ENCODE results near the gene NRXN3.

Gene NRXN3

DNA sequence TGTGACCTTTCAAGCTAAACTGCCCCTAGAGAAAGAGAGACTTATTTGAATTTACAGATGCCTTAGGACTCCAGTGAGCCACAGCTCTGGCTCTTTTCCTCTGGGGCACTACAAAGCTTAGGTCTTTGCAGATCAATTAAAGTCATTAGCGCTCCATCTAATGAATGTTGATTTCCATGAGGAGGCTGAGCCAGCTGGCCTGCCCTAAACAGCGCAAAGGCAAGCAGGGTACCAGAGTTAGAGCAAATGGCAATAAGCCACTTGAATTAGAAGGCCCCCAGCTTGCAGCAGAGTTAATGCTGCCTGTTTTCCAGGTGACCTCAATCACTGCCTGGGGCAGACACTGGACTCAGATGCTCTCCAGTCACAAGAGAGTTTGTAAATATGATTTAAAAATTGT lies 1345.8 kb downstream of the NRXN3 start:
- no peak for DNase-seq (ENCODE audit: low read depth)

DNA sequence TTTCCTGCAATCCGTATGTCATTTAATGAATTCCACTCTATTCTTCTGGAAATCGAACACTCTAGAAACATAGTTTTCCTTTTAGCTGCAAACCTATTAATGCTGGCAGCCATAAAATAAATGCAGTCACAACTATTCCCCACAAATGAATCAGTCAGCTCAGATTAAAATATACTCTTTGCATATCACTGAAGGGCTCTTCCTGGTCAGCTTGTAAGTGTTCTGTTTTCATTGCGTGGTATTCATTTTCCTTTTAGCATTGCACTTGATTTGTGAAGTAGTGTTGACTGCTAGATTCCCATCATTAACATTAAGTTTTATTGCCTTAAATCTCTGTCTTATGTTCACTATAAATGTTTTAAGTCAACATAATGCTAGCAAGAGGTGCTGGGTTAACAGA lies 1355.2 kb downstream of the NRXN3 start:
- no peak for DNase-seq (ENCODE audit: low read depth)
- TF ChIP-seq CTCF (conservative IDR thresholded peaks at IDR 0.05; ENCODE audit: low read length), result no peak

More for the DNA sequence above, 1345.8 kb downstream of the NRXN3 start:
- TF ChIP-seq CTCF (conservative IDR thresholded peaks at IDR 0.05; ENCODE audit: low read length), result no peak
- no peak overlapping the region for H3K4me3 ChIP-seq (ENCODE audit: low read length)

DNA sequence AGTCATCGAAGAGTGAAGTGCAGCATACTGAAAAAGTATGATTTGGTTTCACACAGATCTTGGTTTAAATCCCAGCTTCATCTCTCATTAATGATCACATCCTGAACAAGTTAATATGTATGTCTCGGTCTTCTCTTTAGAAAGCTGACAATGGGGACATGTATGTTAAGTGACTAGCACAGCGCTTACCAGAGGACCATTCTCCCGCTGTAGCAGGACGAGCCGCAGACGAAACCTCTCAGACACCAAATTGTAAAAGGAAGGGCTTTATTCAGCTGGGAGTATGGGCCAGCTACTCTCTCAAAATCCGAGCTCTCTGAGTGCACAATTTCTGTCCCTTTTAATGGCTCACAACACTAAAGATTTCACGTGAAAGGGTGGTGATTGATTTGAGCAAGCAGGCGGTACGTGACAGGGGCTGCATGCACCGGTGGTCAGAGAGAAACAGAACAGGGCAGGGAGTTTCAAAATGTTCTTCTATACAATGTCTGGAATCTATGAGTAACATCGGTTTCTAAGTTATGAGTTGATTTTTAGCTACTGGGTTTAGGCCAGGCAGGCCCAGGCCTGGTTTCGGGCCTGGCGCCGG lies 1358.7 kb downstream of the NRXN3 start:
- no peak for DNase-seq (ENCODE audit: low read depth)
- no peak for TF ChIP-seq CTCF (conservative IDR thresholded peaks at IDR 0.05; ENCODE audit: low read length)
- H3K4me3 ChIP-seq (ENCODE audit: low read length), result no peak overlapping the region

More for the DNA sequence above, 1355.2 kb downstream of the NRXN3 start:
- H3K4me3 ChIP-seq (ENCODE audit: low read length), result no peak overlapping the region

DNA sequence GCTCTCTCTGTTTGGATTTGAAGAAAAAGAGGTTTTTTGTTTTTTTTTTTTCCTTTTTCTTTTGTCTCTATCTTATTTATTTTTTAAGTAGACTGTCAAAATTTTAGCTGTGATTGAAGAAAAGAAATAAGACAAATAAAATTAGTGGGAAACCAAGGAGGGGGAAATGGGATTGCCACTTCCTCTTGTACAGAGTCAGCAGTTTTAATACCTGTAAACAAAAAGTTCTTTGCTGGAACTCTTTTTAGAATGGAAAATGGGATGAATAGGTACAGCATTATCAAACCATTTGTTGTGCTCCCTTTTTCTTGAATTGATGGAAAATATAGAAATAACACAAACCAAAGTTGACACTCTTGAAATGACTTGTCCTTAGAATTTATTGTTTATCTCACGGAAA lies 1360.4 kb downstream of the NRXN3 start:
- TF ChIP-seq CTCF (conservative IDR thresholded peaks at IDR 0.05; ENCODE audit: low read length), result no peak

GRCh38 chr14:79534703-79535353 lies 1364.7 kb downstream of the NRXN3 start:
- no peak overlapping the region for H3K4me3 ChIP-seq (ENCODE audit: low read length)
- no peak for DNase-seq (ENCODE audit: low read depth)
- TF ChIP-seq CTCF (conservative IDR thresholded peaks at IDR 0.05; ENCODE audit: low read length), result no peak

More for the DNA sequence above, 1360.4 kb downstream of the NRXN3 start:
- DNase-seq (ENCODE audit: low read depth), result no peak
- H3K4me3 ChIP-seq (ENCODE audit: low read length), result no peak overlapping the region

DNA sequence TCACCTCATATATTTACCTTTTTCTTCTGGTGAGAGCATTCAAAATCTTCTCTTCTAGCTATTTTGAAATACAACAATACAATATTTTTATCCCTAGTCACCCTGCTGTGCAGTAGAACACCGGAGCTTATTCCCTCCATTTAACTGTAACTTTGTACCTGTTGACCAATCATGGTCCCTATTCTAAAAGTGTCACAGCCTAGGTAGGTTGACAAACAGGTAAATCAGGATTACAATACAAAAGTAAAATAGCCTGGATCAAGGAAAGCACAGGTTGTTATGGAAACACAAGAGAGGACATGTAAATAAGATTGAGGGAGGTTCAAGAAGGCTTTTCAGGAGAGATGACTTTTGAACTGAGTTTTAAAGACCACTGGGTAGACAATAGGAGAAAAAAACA lies 1370.2 kb downstream of the NRXN3 start:
- no peak overlapping the region for H3K4me3 ChIP-seq (ENCODE audit: low read length)
- no peak for DNase-seq (ENCODE audit: low read depth)

More for the DNA sequence above, 1370.2 kb downstream of the NRXN3 start:
- TF ChIP-seq CTCF (conservative IDR thresholded peaks at IDR 0.05; ENCODE audit: low read length), result no peak
